ENCODE results near the gene TPT1.
"Not testable (repeated sequence)": the region's sequence is repeated elsewhere in the genome, so short reads cannot be mapped to it uniquely, and the experiment has no call there.

Gene TPT1

DNA sequence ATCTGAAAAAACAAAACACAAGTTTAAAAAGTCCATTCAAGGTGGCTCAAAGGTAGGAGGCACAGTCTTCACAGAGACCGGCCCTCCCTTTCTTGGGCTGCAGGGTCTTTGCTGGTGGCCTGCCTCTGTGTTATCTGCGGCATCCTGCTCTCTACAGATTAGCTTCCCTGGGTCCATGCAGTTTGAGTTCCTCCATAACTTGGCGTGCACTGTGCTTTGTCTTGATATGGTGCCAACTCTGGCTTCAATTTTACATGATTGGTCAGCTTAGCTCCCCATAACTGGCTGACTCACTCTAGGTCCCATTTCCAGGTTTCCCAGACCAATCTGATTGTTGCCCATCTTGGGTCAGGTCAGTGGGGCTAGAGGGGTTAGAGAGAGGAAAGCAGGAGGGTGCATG lies 41.8 kb downstream of the TPT1 start:
- DNase-seq = no peak

DNA sequence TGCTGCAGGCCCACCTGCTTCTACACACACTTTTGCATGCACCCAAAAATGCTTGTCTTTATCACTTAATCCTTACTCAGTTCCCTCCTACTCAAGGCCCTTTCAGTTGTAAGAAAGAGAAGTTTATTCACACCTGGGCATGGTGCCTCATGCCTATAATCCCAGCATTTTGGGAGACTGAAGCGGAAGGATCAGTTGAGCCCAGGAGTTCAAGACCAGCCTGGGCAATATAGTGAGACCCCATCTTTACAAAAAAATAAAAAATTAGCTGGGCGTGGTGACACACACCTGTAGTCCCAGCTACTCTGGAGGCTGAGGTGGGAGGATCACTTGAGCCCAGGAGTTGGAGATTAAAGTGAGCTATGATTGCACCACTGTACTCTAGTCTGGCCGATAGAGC lies 42.4 kb downstream of the TPT1 start:
- not testable (repeated sequence) for DNase-seq

DNA sequence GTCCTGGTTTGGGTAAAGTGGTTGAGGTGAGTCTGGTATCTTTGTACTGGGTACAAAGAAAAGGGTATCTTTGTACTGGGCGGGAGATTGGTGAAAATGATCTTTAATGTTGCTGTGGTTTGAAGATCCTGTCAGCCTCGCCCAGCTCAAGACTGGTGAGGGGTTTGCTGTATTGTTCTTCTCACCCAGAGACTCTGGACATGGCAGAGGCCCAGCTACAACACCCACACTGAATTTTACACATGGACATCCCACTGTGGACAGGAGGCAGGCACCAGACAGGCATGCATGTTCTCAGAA lies 42.8 kb downstream of the TPT1 start:
- DNase-seq = no peak

DNA sequence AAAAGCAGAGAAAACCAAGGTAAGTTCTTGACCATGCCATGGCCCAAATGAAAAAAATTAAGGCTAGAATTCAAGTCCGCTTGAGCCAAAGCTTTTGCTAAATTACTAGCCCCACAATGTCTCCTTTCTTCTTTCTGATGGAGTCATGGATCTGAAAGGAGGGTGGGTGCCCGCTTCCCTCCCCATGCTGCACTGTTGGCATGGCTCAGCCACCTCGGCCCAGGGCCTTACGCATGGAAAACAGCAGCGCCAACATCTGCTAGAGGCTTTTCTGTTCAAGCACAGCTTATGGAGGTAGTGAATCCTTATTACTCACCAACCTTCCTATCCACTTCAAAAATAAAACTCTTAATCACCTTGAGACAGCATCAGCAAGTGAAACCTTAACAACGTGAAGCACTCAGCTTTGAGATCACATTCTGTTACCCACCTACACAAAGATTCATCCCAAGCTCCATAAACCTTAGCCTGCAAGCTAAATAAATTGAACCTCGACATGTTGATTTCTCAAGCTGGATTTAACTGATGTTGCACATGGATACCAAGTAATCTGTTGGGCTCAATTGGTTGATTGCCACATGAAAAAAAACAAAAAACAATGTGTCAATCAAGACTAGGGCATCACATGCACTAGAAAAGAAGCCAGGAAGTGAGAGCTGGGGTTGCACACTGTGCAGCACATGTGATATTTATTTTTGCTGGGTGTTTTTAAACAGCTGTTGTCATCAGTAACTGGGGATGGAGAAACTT lies 43.4 kb downstream of the TPT1 start:
- no peak for DNase-seq

DNA sequence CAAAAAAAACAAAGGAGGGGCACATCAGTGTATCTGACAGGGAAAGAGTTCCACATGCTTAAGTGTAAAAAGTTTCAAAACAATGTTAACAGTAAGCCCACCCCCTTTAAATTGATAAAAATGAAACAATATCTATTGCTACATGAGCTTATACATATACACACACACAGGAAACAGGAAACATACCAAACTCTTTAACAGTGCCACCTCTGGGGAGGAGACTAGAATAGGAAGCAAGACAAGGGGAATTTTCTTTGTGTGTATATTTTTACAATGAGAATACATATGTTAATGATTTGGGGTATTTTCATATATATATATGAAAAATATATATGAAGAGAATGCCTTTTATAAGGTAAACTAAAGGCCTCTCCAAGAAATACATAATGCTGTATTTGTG lies 44.7 kb downstream of the TPT1 start:
- DNase-seq = no peak

DNA sequence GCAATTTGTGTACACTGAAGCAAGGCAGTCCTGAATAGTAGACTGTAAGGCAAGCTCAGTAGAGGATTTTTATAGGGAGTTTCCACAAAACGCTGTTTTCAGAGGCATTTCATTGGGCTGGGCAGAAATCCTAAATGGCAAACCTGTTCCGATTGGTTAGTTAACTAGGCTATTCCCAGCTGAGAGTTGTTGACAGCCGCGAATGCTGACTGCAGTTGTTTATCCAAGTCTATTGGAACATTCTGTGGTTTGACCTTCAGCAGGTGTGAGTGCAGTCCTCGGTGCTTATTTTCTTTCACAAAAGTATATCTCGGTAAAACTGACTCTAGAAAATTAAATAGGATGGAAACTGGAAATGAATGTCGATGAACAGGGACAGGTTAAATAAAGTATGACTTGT lies 45.4 kb downstream of the TPT1 start:
- no peak for DNase-seq

DNA sequence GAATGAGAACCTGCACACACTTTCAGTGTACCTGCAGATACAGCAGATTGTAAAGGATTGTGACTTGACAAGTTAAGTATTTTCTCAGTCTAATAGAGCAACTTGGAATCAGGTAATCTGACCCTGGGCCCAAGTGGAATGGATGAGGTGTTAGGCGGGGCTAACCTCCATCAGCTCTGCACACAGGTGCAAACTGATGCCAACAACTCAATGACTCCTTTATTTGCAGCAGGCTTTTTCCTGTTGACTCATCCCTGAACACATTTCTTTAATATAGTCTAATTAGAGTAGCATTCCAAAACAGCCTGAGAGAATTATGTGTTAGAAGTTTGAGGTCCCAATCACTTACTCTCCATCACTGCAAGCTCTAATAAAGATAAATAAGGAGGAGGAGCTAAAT lies 48.8 kb downstream of the TPT1 start:
- DNase-seq = no peak

DNA sequence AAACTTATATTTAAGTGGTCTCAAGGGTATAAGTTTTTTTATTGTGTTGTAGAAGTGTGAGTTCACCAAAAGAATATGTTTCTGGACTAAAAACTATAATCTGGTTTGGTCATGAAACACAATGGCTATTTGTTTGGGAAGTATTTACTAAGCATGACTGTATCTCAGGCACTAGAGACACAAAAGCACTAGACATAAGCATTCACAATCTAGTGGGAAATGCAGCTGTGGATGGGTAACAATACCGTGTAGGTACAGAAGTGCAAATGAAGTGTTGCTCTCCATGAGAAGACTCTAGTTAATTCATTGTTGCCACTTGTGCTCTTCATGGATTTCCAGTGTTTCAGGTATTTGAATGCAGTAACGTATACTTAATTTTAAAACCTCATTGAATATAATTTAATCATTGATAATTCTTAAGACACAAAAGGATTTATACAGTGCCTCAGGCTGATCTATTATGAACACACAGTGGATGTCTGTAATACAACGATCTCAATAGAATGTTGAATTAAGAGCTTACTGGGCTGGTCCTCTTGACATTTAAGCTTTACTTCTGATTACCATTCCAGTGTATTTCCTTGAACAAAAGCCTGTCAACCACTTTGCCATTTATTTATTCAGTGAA lies 50.9 kb downstream of the TPT1 start:
- DNase-seq = no peak
